PC-3 (cell line): ENCODE measurements around the gene CDH4. TPM values are rescaled to one million over a fixed set of nuclear protein-coding genes. Genes with fewer than 3 reads are reported as not detected.

Source experiments
- ATAC-seq: fragments of 200-7000 bp; cut with Tn5 transposase; 2 replicates; pipeline ENCODE4 v1.9.1; 2020; ENCODE audit warnings: mild to moderate bottlenecking, moderate library complexity
- BruUV-seq: library from RNA; stranded (reverse); fragments of 400-500 nt; replicated peaks from 2 replicates; lab custom pipeline; 2021; lab: Mats Ljungman, UMichigan
- CTCF ChIA-PET: fragments of 300-600 bp; sonication (Branson Sonifier 250); formaldehyde crosslinking; loops from one replicate; lab custom pipeline; 2022; ENCODE audit warnings: antibody characterized with exemption; lab: Charles Lee
- POLR2A ChIA-PET: fragments of 300-600 bp; sonication (Branson Sonifier 250); formaldehyde crosslinking; loops from one replicate; lab custom pipeline; 2022; ENCODE audit warnings: antibody characterized with exemption; ENCODE audit not compliant: unreplicated experiment; lab: Charles Lee
- DNase-seq: peaks from one replicate; pipeline ENCODE4 v3.0.0-alpha.2; 2015
- H2AFZ ChIP-seq: fragments of 300-600 bp; sonication (generic); 2 replicates; pipeline ENCODE4 v1.6.0; 2016; ENCODE audit warnings: antibody characterized with exemption, low read length
- H3F3A ChIP-seq: fragments of 300-600 bp; sonication (generic); one replicate; pipeline ENCODE4 v1.6.0; 2017; ENCODE audit warnings: antibody characterized with exemption, low read length, control low read depth, mild to moderate bottlenecking; ENCODE audit not compliant: unreplicated experiment
- H3K27ac ChIP-seq: fragments of 300-600 bp; sonication (generic); 2 replicates; pipeline ENCODE4 v1.5.1; 2016; ENCODE audit warnings: mild to moderate bottlenecking, low read length
- H3K27me3 ChIP-seq: fragments of 300-600 bp; sonication (generic); 2 replicates; pipeline ENCODE4 v1.6.1; 2016; ENCODE audit warnings: low read length, mixed read lengths
- H3K36me3 ChIP-seq: fragments of 300-600 bp; sonication (generic); 2 replicates; pipeline ENCODE4 v1.6.1; 2016; ENCODE audit warnings: low read depth, mixed run types, low read length, mixed read lengths
- H3K4me1 ChIP-seq: fragments of 300-600 bp; sonication (generic); 2 replicates; pipeline ENCODE4 v1.5.1; 2016; ENCODE audit warnings: low read length; ENCODE audit not compliant: insufficient read depth
- H3K4me2 ChIP-seq: fragments of 300-600 bp; sonication (generic); 2 replicates; pipeline ENCODE4 v1.6.0; 2016; ENCODE audit warnings: low read length
- H3K4me3 ChIP-seq: fragments of 300-600 bp; sonication (generic); 2 replicates; pipeline ENCODE4 v1.5.1; 2016; ENCODE audit warnings: mild to moderate bottlenecking, low read length, mixed read lengths
- H3K79me2 ChIP-seq: fragments of 300-600 bp; sonication (generic); 2 replicates; pipeline ENCODE4 v1.6.1; 2017; ENCODE audit warnings: low read length, mixed read lengths
- H3K9ac ChIP-seq: fragments of 300-600 bp; sonication (generic); 2 replicates; pipeline ENCODE4 v1.6.0; 2016; ENCODE audit warnings: mild to moderate bottlenecking, low read length
- H3K9me2 ChIP-seq: fragments of 300-600 bp; sonication (generic); replicated peaks from 2 replicates; pipeline ENCODE4 v1.6.1; 2016; ENCODE audit warnings: mixed run types, low read length, mixed read lengths
- H3K9me3 ChIP-seq: fragments of 300-600 bp; sonication (generic); 2 replicates; pipeline ENCODE4 v1.6.1; 2016; ENCODE audit warnings: low read length, mixed read lengths
- H4K20me1 ChIP-seq: fragments of 300-600 bp; sonication (generic); 2 replicates; pipeline ENCODE4 v1.6.1; 2016; ENCODE audit warnings: low read length, mixed read lengths
- EZH2 ChIP-seq: fragments of 300-600 bp; sonication (generic); IDR thresholded peaks from one replicate; pipeline ENCODE4 v1.6.1; 2017; ENCODE audit warnings: antibody characterized with exemption, mild to moderate bottlenecking, low read length; ENCODE audit not compliant: unreplicated experiment
- EZH2phosphoT487 ChIP-seq: fragments of 300-600 bp; sonication (generic); IDR thresholded peaks from 2 replicates; pipeline ENCODE4 v1.6.1; 2018; ENCODE audit warnings: mild to moderate bottlenecking, antibody characterized with exemption, low read length, borderline replicate concordance
- intact Hi-C: fragments of 100-400 bp; cut with micrococcal nuclease; formaldehyde crosslinking; loops from 2 replicates; pipeline ENCODE4 v1.9.0; 2023
- total RNA-seq: library from RNA; depleted of rRNA; stranded (reverse); fragments of >200 nt; gene quantifications from 2 replicates; pipeline ENCODE4 v1.2.3, GENCODE V29; 2014
- TF ChIP-seq, protein P1 (sequence below): fragments of 300-600 bp; sonication (generic); conservative IDR thresholded peaks from 2 replicates; pipeline ENCODE4 v1.5.1; 2017; ENCODE audit warnings: antibody characterized with exemption, low read depth, mild to moderate bottlenecking, low read length

Gene CDH4
- total RNA-seq, 1 experiment from 2014 or later = not detected

DNA sequence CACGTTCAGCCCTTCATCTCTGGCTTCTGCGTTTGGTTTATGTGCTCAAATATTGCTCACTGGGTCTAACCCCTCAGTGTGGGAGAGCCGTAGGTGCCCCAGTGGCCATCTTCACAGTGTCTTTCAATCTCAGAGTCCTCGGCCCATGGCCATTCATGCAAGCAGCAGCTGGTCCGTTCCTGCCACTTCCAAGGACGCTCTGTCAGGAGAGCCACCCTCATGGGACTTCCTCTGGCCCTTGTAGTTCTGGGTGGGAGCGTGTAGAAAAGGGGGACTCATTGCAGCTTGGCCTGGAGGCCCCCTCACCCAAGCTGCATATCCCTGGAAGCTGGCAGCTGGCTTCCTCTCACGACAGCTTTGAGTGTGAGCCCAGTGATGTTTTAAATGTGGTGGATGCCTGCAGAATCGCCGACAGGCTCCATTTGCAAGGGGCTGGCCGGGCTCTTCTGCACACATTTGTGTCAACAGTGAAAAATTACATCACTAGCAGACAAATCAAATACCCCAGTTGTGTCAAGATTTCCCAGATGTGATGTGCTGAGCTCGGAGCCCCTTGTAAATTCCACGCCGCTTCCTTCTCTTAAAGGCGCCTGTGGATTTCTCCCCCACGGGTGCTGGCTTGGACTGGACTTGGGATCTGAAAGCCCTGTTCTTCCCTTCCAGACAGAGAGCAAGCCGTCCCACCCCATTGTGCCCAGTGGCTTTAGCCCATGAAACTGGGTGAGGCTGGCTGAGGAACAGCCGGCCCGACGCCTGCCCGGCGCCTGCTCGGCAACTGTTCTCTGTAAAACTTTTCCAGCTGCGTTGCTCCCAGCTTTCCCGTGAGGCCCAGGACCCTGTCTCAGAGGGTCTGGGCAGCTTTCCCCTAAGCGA is 453.6 kb downstream of the CDH4 start:
- H3K36me3 ChIP-seq = no peaks in the 10 kb centered on the region
- CTCF ChIA-PET = no interaction called here

DNA sequence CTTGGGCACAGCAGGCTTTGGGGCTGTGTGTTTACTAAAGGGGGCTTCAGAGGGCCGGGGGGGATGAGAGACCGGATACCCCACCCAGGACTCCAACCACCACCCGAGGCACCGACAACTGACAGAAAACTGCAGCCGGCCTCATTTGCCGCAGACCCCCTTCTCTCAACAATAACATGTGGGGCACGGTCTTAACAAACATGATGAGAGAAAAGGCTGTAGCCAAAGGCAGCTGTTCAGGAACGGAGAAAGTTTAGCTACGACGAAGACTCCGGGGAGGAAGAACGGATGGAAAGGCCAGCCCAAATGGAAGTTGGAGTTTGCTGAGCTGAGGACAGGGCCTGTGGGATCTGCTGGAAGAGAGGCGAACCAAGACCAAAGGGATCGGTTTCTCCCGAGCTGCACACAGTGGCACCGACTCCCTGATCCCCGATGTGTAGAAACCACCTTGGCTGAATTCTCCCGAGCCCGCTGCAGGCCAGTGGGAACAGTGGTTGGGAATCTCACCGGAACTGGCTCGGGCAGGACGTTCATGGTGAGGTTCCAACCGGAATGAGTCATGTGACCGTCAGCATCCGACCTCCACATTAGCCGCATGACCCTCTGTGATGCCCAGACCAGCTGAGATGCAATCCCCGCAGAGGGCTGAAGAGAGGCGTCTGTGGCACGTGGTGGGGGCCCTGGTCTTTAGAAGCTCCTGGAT is 454.3 kb downstream of the CDH4 start:
- BruUV-seq = no TSS peak
- Histone ChIP-seq H3K27me3 (peaks cover 91% of the 10 kb centered on the region), H3K4me1 (no peaks in the 10 kb centered on the region), H3K9ac (no peak overlapping the region), H3K27ac (no peak overlapping the region), H3K36me3 (no peaks in the 10 kb centered on the region), H3F3A (no peaks in the 10 kb centered on the region), H3K9me2 (no peaks in the 10 kb centered on the region), H3K9me3 (no peaks in the 10 kb centered on the region), H2AFZ (no peak overlapping the region), H3K79me2 (no peaks in the 10 kb centered on the region), H3K4me2 (no peak overlapping the region), H3K4me3 (no peak overlapping the region), H4K20me1 (no peaks in the 10 kb centered on the region)
- no peak for ATAC-seq
- DNase-seq = no peak
- POLR2A ChIA-PET = no interaction called here
- intact Hi-C loops = no loop called here
- TF ChIP-seq, protein P1, sequence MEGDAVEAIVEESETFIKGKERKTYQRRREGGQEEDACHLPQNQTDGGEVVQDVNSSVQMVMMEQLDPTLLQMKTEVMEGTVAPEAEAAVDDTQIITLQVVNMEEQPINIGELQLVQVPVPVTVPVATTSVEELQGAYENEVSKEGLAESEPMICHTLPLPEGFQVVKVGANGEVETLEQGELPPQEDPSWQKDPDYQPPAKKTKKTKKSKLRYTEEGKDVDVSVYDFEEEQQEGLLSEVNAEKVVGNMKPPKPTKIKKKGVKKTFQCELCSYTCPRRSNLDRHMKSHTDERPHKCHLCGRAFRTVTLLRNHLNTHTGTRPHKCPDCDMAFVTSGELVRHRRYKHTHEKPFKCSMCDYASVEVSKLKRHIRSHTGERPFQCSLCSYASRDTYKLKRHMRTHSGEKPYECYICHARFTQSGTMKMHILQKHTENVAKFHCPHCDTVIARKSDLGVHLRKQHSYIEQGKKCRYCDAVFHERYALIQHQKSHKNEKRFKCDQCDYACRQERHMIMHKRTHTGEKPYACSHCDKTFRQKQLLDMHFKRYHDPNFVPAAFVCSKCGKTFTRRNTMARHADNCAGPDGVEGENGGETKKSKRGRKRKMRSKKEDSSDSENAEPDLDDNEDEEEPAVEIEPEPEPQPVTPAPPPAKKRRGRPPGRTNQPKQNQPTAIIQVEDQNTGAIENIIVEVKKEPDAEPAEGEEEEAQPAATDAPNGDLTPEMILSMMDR = no peak
- TF ChIP-seq EZH2 (no peak), EZH2phosphoT487 (no peak)
- CTCF ChIA-PET = no interaction called here

More for the DNA sequence above, 453.6 kb downstream of the CDH4 start:
- POLR2A ChIA-PET = no interaction called here
- no peak for ATAC-seq
- intact Hi-C loops = no loop called here
- peaks cover 99% of the 10 kb centered on the region for H3K27me3 ChIP-seq
- H3K4me3 ChIP-seq = no peak overlapping the region
- no peak overlapping the region for H3K4me2 ChIP-seq
- no peaks in the 10 kb centered on the region for H4K20me1 ChIP-seq
- no peak for DNase-seq
- no peaks in the 10 kb centered on the region for H3K79me2 ChIP-seq
- H3K27ac ChIP-seq = no peak overlapping the region
- H3K9ac ChIP-seq = no peak overlapping the region
- no peaks in the 10 kb centered on the region for H3K9me2 ChIP-seq
- no peak overlapping the region for H2AFZ ChIP-seq
- TF ChIP-seq, protein P1 = no peak
- H3F3A ChIP-seq = no peaks in the 10 kb centered on the region
- BruUV-seq = no TSS peak
- H3K4me1 ChIP-seq = no peaks in the 10 kb centered on the region
- H3K9me3 ChIP-seq = no peaks in the 10 kb centered on the region

DNA sequence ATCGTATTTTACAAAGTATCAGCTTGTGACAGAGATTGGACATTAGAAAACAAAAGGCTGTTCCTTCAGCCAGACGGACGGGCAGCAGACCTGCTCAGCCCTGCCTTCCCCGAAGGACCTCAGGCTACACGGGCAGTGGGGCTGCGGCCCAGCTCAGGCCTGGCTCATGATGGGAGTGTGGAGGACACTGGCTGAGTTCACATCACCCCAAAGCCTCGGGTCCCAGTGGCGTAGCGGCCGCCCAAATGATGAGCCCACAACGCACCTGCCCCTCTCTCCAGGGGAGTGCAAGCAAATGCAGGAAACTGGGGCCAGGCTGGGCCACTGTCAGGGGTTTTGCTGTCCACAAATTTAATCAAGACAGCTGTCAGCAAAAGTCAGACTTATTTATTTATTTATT is 456.8 kb downstream of the CDH4 start:
- DNase-seq (no peak), ATAC-seq (no peak)
- POLR2A ChIA-PET = no interaction called here
- Histone ChIP-seq H3K4me3 (no peak overlapping the region), H3K79me2 (no peaks in the 10 kb centered on the region), H3K27me3 (peaks cover 66% of the 10 kb centered on the region), H4K20me1 (no peaks in the 10 kb centered on the region), H3K4me1 (no peaks in the 10 kb centered on the region), H3F3A (no peaks in the 10 kb centered on the region), H3K9ac (no peak overlapping the region), H3K9me2 (no peaks in the 10 kb centered on the region), H2AFZ (no peak overlapping the region), H3K27ac (no peak overlapping the region), H3K36me3 (no peaks in the 10 kb centered on the region), H3K9me3 (no peaks in the 10 kb centered on the region), H3K4me2 (no peak overlapping the region)
- TF ChIP-seq EZH2 (no peak), EZH2phosphoT487 (no peak)
- TF ChIP-seq, protein P1 = no peak
- CTCF ChIA-PET = no interaction called here
- BruUV-seq = no TSS peak
- intact Hi-C loops = no loop called here
